Ovary (tissue), 9 donors: ENCODE results near the gene MMD2. TPM values are rescaled to one million over a fixed set of nuclear protein-coding genes. Genes with fewer than 3 reads are reported as not detected.

ENCODE experiments used
- DNase-seq, 5 donors: peaks; one replicate each; pipeline ENCODE4 v3.0.0-alpha.2; 2019 to 2020
- H3K27ac ChIP-seq, 2 donors: fragments of 200-600 bp; one replicate each; pipeline versions ENCODE4 v1.5.1 to v1.8.0; 2019 to 2022
- H3K27me3 ChIP-seq: fragments of 200-600 bp; one replicate; pipeline ENCODE4 v1.8.0; 2022
- H3K36me3 ChIP-seq: fragments of 200-600 bp; sonication (generic); one replicate; pipeline ENCODE4 v1.5.1; 2019
- H3K4me1 ChIP-seq: one replicate; pipeline ENCODE4 v1.8.1; 2013; ENCODE audit warnings: mild to moderate bottlenecking, moderate library complexity; ENCODE audit not compliant: insufficient read depth
- H3K4me3 ChIP-seq: fragments of 200-600 bp; sonication (generic); one replicate; pipeline ENCODE4 v1.5.1; 2017
- H3K9me3 ChIP-seq, 2 donors: fragments of 200-600 bp in 1 of 2; sonication (generic) in 1 of 2; one replicate each; pipeline versions ENCODE4 v1.5.1 to v1.8.1; 2013 to 2019; ENCODE audit warnings: mild to moderate bottlenecking in 1 of 2, moderate library complexity in 1 of 2
- EP300 ChIP-seq: sonication (generic); formaldehyde crosslinking; IDR thresholded peaks from one replicate; pipeline ENCODE4 v1.6.1; 2017; ENCODE audit warnings: antibody characterized with exemption
- POLR2A ChIP-seq: fragments of 450-650 bp; IDR thresholded peaks from one replicate; pipeline ENCODE4 v1.6.1; 2017; ENCODE audit warnings: antibody characterized with exemption, mild to moderate bottlenecking, moderate library complexity
- WGBS, 3 donors: extraction: QIAGEN DNeasy Blood & Tissue Kit in 1 of 3; methylation state at CpG; one replicate each; pipeline versions ENCODE4 v1.1.5 to v1.1.7; 2013 to 2017; 5-methylcytosine and 5-hydroxymethylcytosine counted together
- intact Hi-C, 4 donors: fragments of 100-400 bp; cut with DNase I; formaldehyde crosslinking; loops; one replicate each; pipeline versions ENCODE4 v1.11.0 to v1.15.1; 2022 to 2023
- polyA plus RNA-seq, 2 donors: library from polyadenylated mRNA; stranded (reverse); fragments of 200-250 nt in 1 of 2; fragments of 350-450 nt in 1 of 2; fragmentation: Illumina TruSeq in 1 of 2; extraction: RNeasy Lipid Tissue Mini Kit (QIAGEN cat#74804) in 1 of 2; gene quantifications; one replicate each; pipeline ENCODE4 v1.2.3, GENCODE V29; 2013 to 2014
- total RNA-seq, 7 donors: library from RNA; depleted of rRNA in 2 of 7; stranded (reverse); fragments of >200 nt in 2 of 7; fragmentation: NEBNext Ultra II Directional in 3 of 7; extraction: Animal tissue kit (Norgen Biotek cat#: 25700) in 3 of 7; gene quantifications; one replicate each; pipeline versions ENCODE4 v1.1.0 to v1.2.4, GENCODE V29; 2016 to 2023
- TF ChIP-seq, protein P1 (sequence below), 3 donors: fragments of 450-650 bp in 2 of 3; fragments of 200-600 bp in 1 of 3; IDR thresholded peaks; one replicate each; pipeline versions ENCODE4 v1.5.1 to v1.8.0; 2016 to 2022; ENCODE audit warnings: antibody characterized with exemption in 3 of 3, mild to moderate bottlenecking in 1 of 3
- donor health status: DM: no; HTN: no; CAD: no; lungs with moderate emphysema.
- donor health status: DM: no; HTN: no; CAD: no.
- donor health status: Bipolar disorder and iron deficiency.
- donor health status: DM: yes; HTN: yes; CAD: no.
- donor health status: DM: no; HTN: no; CAD: no.
- donor health status: DM: yes; HTN: yes; CAD: no.

MMD2 gene
- total and polyA plus RNA-seq, 9 donors: not detected

DNA sequence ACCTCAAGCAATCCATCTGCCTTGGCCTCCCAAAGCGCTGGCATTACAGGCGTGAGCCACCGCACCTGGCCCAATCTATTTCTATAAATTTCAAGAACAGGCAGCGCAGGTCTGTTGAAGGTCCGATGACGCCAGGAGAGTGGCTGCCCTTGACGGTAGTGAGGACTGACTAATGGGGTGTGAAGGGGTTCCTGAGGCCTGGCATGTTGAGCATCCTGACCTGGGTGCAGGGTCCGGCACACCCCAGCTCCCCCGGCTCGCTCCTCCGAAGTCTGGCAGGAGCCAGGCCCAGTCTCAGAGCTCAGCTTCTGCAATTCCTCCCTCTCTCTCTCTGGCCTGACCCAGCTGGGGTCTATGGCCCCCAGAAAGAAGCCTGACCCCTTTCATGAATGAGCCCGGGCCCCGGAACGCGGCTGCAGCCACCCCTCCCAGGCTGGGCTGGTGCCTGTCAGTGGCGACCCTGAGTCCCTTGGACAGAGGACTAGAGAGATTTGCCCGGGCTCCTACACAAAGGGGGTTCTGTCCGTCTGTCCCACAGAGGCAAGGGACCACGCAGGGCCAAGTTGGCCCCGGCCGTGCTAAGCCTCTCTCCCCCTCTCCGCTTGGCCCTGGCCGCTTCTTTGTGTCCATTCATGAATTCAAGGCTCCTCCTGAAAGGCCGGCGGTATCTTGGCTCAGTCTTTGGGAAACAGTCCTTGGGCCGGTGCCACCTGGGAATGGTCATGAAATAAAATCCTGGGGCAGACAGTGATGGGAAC is 18.8 kb downstream of the MMD2 start:
- DNase-seq: no peak
- no peaks in the 10 kb centered on the region for H3K36me3 ChIP-seq
- WGBS, 3 donors: 68 to 76% (median 75%) methylated on average over 24 to 26 of the region's 26 CpGs
- H3K4me3 ChIP-seq: no peak overlapping the region
- intact Hi-C loops: no loop called here
- no peak for TF ChIP-seq EP300
- TF ChIP-seq POLR2A: no peak
- TF ChIP-seq, protein P1, sequence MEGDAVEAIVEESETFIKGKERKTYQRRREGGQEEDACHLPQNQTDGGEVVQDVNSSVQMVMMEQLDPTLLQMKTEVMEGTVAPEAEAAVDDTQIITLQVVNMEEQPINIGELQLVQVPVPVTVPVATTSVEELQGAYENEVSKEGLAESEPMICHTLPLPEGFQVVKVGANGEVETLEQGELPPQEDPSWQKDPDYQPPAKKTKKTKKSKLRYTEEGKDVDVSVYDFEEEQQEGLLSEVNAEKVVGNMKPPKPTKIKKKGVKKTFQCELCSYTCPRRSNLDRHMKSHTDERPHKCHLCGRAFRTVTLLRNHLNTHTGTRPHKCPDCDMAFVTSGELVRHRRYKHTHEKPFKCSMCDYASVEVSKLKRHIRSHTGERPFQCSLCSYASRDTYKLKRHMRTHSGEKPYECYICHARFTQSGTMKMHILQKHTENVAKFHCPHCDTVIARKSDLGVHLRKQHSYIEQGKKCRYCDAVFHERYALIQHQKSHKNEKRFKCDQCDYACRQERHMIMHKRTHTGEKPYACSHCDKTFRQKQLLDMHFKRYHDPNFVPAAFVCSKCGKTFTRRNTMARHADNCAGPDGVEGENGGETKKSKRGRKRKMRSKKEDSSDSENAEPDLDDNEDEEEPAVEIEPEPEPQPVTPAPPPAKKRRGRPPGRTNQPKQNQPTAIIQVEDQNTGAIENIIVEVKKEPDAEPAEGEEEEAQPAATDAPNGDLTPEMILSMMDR (IDR thresholded peaks at IDR 0.05): no peak
- H3K4me1 ChIP-seq: no peaks in the 10 kb centered on the region
- H3K27ac ChIP-seq: no peak overlapping the region
- no peaks in the 10 kb centered on the region for H3K27me3 ChIP-seq
- no peaks in the 10 kb centered on the region for H3K9me3 ChIP-seq

DNA sequence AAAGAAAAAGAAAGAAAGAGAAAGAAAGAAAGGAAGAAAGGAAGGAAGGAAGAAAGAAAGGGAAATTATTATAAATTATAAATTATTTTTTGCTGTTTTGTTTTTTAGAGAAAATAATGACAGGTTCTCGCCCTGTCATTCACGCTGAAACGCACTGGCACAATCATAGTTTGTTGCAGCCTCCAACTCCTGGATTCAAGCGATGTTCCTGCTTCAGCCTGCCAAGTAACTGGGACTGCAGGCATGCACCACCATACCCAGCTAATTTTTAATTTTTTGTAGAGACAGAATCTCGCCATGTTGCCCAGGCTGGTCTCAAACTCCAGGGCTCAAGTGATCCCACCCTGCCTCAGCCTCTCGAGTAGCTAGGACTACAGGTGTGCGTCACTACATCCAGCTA is 21.6 kb downstream of the MMD2 start:
- DNase-seq: no peak
- Histone ChIP-seq H3K9me3 (no peaks in the 10 kb centered on the region), H3K36me3 (no peaks in the 10 kb centered on the region), H3K4me3 (no peak overlapping the region), H3K27ac (no peak overlapping the region), H3K4me1 (no peaks in the 10 kb centered on the region), H3K27me3 (no peaks in the 10 kb centered on the region)
- 80 to 90% (median 85%) methylated on average over 7 of the region's 7 CpGs for WGBS, 3 donors
- intact Hi-C loops: no loop called here
- no peak for TF ChIP-seq EP300
- no peak for TF ChIP-seq POLR2A
- TF ChIP-seq, protein P1 (IDR thresholded peaks at IDR 0.05): no peak

DNA sequence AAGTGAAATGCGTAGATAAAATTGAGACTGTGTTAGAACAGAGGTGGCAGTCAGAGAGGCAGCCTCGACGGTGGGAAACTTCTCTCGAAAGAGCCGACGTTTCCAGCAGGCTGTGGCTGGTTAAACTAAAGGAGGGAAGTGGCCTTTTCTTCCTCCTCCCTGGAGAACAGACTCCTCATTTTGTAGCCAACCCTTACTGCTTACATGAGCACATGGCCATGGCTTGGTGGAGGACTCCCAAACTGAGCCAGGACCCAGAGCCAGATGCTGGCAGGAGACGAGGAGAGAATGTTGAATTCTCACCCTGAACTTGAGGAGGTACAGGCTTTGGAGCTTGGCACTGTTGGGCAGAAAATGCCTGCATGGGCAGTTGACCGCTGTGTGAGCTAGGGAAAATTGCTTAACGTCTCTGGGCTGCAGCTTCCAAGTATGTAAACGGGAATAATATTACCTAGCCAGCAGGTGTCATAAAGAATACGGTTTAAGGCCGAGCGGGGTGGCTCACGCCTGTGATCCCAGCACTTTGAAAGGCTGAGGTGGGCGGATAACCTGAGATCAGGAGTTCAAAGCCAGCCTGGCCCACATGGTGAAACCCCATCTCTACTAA is 24.5 kb downstream of the MMD2 start:
- H3K9me3 ChIP-seq: no peaks in the 10 kb centered on the region
- intact Hi-C loops: no loop called here
- no peaks in the 10 kb centered on the region for H3K27me3 ChIP-seq
- DNase-seq: no peak
- H3K4me3 ChIP-seq: no peak overlapping the region
- no peaks in the 10 kb centered on the region for H3K4me1 ChIP-seq
- H3K27ac ChIP-seq: no peak overlapping the region
- TF ChIP-seq, protein P1 (IDR thresholded peaks at IDR 0.05): no peak
- no peak for TF ChIP-seq EP300
- no peak for TF ChIP-seq POLR2A
- WGBS, 3 donors: 76 to 79% (median 78%) methylated on average over 15 of the region's 15 CpGs
- H3K36me3 ChIP-seq: no peaks in the 10 kb centered on the region

DNA sequence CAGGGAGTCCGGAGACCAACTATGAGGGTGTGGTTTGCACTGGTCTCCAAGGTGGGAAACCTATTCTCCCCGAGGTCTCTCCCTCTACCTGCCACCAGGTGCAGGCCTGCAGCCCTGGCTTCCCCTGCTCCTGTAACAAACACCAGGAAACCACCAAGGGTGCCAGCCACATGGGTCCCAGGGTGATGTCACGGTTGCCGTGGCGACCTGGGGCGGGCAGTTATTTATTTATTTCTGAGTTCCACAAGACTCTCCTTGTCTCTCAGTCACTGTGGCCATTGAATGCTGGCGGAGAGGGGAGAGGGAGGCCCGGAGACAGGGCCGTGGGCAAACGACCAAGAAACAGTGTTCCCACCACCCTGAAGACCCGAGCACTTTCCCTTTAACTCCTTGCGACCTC is 27.0 kb downstream of the MMD2 start:
- Histone ChIP-seq H3K27ac (no peak overlapping the region), H3K4me1 (no peaks in the 10 kb centered on the region), H3K9me3 (no peaks in the 10 kb centered on the region), H3K36me3 (no peaks in the 10 kb centered on the region), H3K4me3 (no peak overlapping the region), H3K27me3 (no peaks in the 10 kb centered on the region)
- 43 to 54% (median 53%) methylated on average over 12 of the region's 12 CpGs for WGBS, 3 donors
- TF ChIP-seq, protein P1 (IDR thresholded peaks at IDR 0.05): no peak
- TF ChIP-seq EP300: no peak
- TF ChIP-seq POLR2A: no peak
- no peak for DNase-seq
- intact Hi-C loops: no loop called here
